SK-N-SH treated with all-trans-retinoic acid at 6 μM for 48 hours (cell line): ENCODE data around the gene CLTCL1.

Experiments used
- CREB5 ChIP-seq: fragments of 250-450 bp; sonication (Bioruptor Pico); IDR thresholded peaks from 2 replicates; pipeline ENCODE4 v1.5.1; 2020; ENCODE audit warnings: low read depth, mild to moderate bottlenecking, moderate library complexity
- CSDC2 ChIP-seq: fragments of 250-450 bp; sonication (Bioruptor Pico); IDR thresholded peaks from 2 replicates; pipeline ENCODE4 v1.5.0; 2020; ENCODE audit warnings: mild to moderate bottlenecking, moderate library complexity
- ESRRG ChIP-seq: fragments of 250-450 bp; sonication (Bioruptor Pico); IDR thresholded peaks from 2 replicates; pipeline ENCODE4 v1.6.1; 2021; ENCODE audit warnings: mild to moderate bottlenecking
- ISL1 ChIP-seq: fragments of 250-450 bp; sonication (Bioruptor Pico); IDR thresholded peaks from 2 replicates; pipeline ENCODE4 v2.1.2; 2022; ENCODE audit warnings: mild to moderate bottlenecking, moderate library complexity
- OSR1 ChIP-seq: fragments of 250-450 bp; sonication (Bioruptor Pico); IDR thresholded peaks from 2 replicates; pipeline ENCODE4 v1.8.0; 2022; ENCODE audit warnings: moderate library complexity, mild to moderate bottlenecking, inconsistent platforms
- PATZ1 ChIP-seq: fragments of 250-450 bp; sonication (Bioruptor Pico); IDR thresholded peaks from 2 replicates; pipeline ENCODE4 v1.8.0; 2020; ENCODE audit warnings: mild to moderate bottlenecking, moderate library complexity, borderline replicate concordance
- RARB ChIP-seq: fragments of 250-450 bp; sonication (Bioruptor Pico); IDR thresholded peaks from 2 replicates; pipeline ENCODE4 v1.8.0; 2021; ENCODE audit warnings: mild to moderate bottlenecking, moderate library complexity
- TCF4 ChIP-seq: fragments of 250-450 bp; sonication (Bioruptor Pico); IDR thresholded peaks from 2 replicates; pipeline ENCODE4 v1.8.0; 2021; ENCODE audit warnings: mild to moderate bottlenecking, moderate library complexity, borderline replicate concordance
- TOX ChIP-seq: fragments of 250-450 bp; sonication (Bioruptor Pico); IDR thresholded peaks from 2 replicates; pipeline ENCODE4 v1.8.0; 2021; ENCODE audit warnings: mild to moderate bottlenecking, moderate library complexity, borderline replicate concordance
- ZFP30 ChIP-seq: fragments of 450-650 bp; formaldehyde crosslinking; IDR thresholded peaks from 2 replicates; pipeline ENCODE4 v1.5.0; 2022; ENCODE audit warnings: mild to moderate bottlenecking, moderate library complexity
- ZNF70 ChIP-seq: fragments of 450-650 bp; formaldehyde crosslinking; IDR thresholded peaks from 2 replicates; pipeline ENCODE4 v1.5.0; 2020; ENCODE audit warnings: mild to moderate bottlenecking, moderate library complexity
- ZNF8 ChIP-seq: fragments of 450-650 bp; formaldehyde crosslinking; IDR thresholded peaks from 2 replicates; pipeline ENCODE4 v1.5.0; 2020; ENCODE audit warnings: mild to moderate bottlenecking, moderate library complexity

- TF ChIP-seq TCF4 (CRISPR knock-in tag) (no peak), ZNF8 (CRISPR knock-in tag) (no peak), CSDC2 (no peak), TOX (no peak), OSR1 (CRISPR knock-in tag) (no peak), PATZ1 (no peak), ZFP30 (no peak), RARB (CRISPR knock-in tag) (no peak), CREB5 (CRISPR knock-in tag) (no peak), ISL1 (CRISPR knock-in tag) (no peak), ZNF70 (CRISPR knock-in tag) (no peak), ESRRG (CRISPR knock-in tag) (no peak)
Observed at GRCh38 chr22:19139974-19140373, 151.5 kb downstream of the CLTCL1 start.
